Lower leg skin (tissue), 3 donors: ENCODE results near the gene SMG6.

ENCODE experiments used
- POLR2A ChIP-seq, 2 donors: fragments of 450-650 bp; IDR thresholded peaks; one replicate each; pipeline ENCODE4 v1.6.1; 2016 to 2017; ENCODE audit warnings: antibody characterized with exemption in 2 of 2, mild to moderate bottlenecking in 1 of 2, moderate library complexity in 1 of 2
- TF ChIP-seq, protein P1 (sequence below), 3 donors: fragments of 450-650 bp; IDR thresholded peaks; one replicate each; pipeline ENCODE4 v1.5.1; 2016; ENCODE audit warnings: antibody characterized with exemption in 3 of 3, mild to moderate bottlenecking in 3 of 3, moderate library complexity in 2 of 3

GRCh38 chr17:2321399-2321798 is 17.8 kb upstream of the SMG6 start:
- TF ChIP-seq, protein P1, sequence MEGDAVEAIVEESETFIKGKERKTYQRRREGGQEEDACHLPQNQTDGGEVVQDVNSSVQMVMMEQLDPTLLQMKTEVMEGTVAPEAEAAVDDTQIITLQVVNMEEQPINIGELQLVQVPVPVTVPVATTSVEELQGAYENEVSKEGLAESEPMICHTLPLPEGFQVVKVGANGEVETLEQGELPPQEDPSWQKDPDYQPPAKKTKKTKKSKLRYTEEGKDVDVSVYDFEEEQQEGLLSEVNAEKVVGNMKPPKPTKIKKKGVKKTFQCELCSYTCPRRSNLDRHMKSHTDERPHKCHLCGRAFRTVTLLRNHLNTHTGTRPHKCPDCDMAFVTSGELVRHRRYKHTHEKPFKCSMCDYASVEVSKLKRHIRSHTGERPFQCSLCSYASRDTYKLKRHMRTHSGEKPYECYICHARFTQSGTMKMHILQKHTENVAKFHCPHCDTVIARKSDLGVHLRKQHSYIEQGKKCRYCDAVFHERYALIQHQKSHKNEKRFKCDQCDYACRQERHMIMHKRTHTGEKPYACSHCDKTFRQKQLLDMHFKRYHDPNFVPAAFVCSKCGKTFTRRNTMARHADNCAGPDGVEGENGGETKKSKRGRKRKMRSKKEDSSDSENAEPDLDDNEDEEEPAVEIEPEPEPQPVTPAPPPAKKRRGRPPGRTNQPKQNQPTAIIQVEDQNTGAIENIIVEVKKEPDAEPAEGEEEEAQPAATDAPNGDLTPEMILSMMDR (IDR thresholded peaks at IDR 0.05), result no peak
- TF ChIP-seq POLR2A (IDR thresholded peaks at IDR 0.05), result no peak
